GM13977 (cell line): Measurements from ENCODE around the gene MARCHF2.
"Not testable (repeated sequence)": the region's sequence is repeated elsewhere in the genome, so short reads cannot be mapped to it uniquely, and the experiment has no call there.

ENCODE experiments used
- DNase-seq: peaks from one replicate; pipeline ENCODE4 v3.0.0; 2012; ENCODE audit warnings: low spot score
- CTCF ChIP-seq: IDR thresholded peaks from 2 replicates; pipeline ENCODE4 v1.5.1; 2012; ENCODE audit warnings: mild to moderate bottlenecking, control low read depth; ENCODE audit not compliant: insufficient read depth; ENCODE audit errors: extremely low read depth, missing control alignments
- in situ Hi-C: fragments of 300-500 bp; cut with MboI; formaldehyde crosslinking; loops from one replicate; pipeline ENCODE4 v1.12.0; 2022; ENCODE audit warnings: low sequenced_read_pairs, low pct_unique_long_range_greater_than_20kb, mixed read lengths, inconsistent platforms; ENCODE audit not compliant: unreplicated experiment

The MARCHF2 gene

GRCh38 chr19:8426283-8426682 is 13.2 kb downstream of the MARCHF2 start:
- in situ Hi-C loops: no loop called here
- no peak for DNase-seq
- TF ChIP-seq CTCF: no peak

- no peak for DNase-seq
- TF ChIP-seq CTCF: no peak
- in situ Hi-C loops: no loop called here
Measured at GRCh38 chr19:8429044-8429443, 15.9 kb downstream of the MARCHF2 start.

- DNase-seq: no peak
Measured at GRCh38 chr19:8429826-8430225, 16.7 kb downstream of the MARCHF2 start.

GRCh38 chr19:8430650-8431049 is 17.5 kb downstream of the MARCHF2 start:
- DNase-seq: no peak
- in situ Hi-C loops: no loop called here
- no peak for TF ChIP-seq CTCF

More at GRCh38 chr19:8429826-8430225, 16.7 kb downstream of the MARCHF2 start:
- in situ Hi-C loops: no loop called here
- TF ChIP-seq CTCF: no peak

GRCh38 chr19:8438236-8438635 is 25.1 kb downstream of the MARCHF2 start:
- no peak for DNase-seq
- TF ChIP-seq CTCF: no peak
- in situ Hi-C loops: no loop called here

- in situ Hi-C loops: no loop called here
- DNase-seq: no peak
Measured at GRCh38 chr19:8441725-8442544, 28.8 kb downstream of the MARCHF2 start.

GRCh38 chr19:8444140-8444676 is 31.1 kb downstream of the MARCHF2 start:
- DNase-seq, in situ Hi-C loops: not testable (repeated sequence)

More at GRCh38 chr19:8441725-8442544, 28.8 kb downstream of the MARCHF2 start:
- no peak for TF ChIP-seq CTCF
